GM18526 (cell line): Measurements from ENCODE around the gene TMA16.

Experiments used
- POLR2A ChIP-seq: IDR thresholded peaks from 3 replicates; pipeline ENCODE4 v1.6.1; 2011; ENCODE audit not compliant: insufficient read length; ENCODE audit errors: extremely low read depth

Gene TMA16

GRCh38 chr4:163544407-163545038 is 50.0 kb downstream of the TMA16 start:
- no peak for TF ChIP-seq POLR2A

- no peak for TF ChIP-seq POLR2A
Measured at GRCh38 chr4:163548481-163549243, 54.2 kb downstream of the TMA16 start.

- TF ChIP-seq POLR2A: no peak
Measured at GRCh38 chr4:163550869-163551267, 56.4 kb downstream of the TMA16 start.

- TF ChIP-seq POLR2A: no peak
Measured at GRCh38 chr4:163553146-163553545, 58.7 kb downstream of the TMA16 start.

GRCh38 chr4:163554870-163555465 is 60.5 kb downstream of the TMA16 start:
- TF ChIP-seq POLR2A: no peak

- TF ChIP-seq POLR2A: no peak
Measured at GRCh38 chr4:163556177-163556576, 61.7 kb downstream of the TMA16 start.

GRCh38 chr4:163556650-163557391 is 62.3 kb downstream of the TMA16 start:
- TF ChIP-seq POLR2A: no peak

- TF ChIP-seq POLR2A: no peak
Measured at GRCh38 chr4:163558539-163559044, 64.1 kb downstream of the TMA16 start.

GRCh38 chr4:163562496-163562895 is 68.0 kb downstream of the TMA16 start:
- TF ChIP-seq POLR2A: no peak

- TF ChIP-seq POLR2A: no peak
Measured at GRCh38 chr4:163563592-163563991, 69.1 kb downstream of the TMA16 start.

GRCh38 chr4:163564221-163564720 is 69.8 kb downstream of the TMA16 start:
- TF ChIP-seq POLR2A: no peak

- TF ChIP-seq POLR2A: no peak
Measured at GRCh38 chr4:163565226-163566135, 71.0 kb downstream of the TMA16 start.

GRCh38 chr4:163566257-163566796 is 71.8 kb downstream of the TMA16 start:
- no peak for TF ChIP-seq POLR2A

- no peak for TF ChIP-seq POLR2A
Measured at GRCh38 chr4:163568843-163569242, 74.4 kb downstream of the TMA16 start.
